PFSK-1 (cell line): ENCODE results near the gene CLDN20.

Source experiments
- FOXP2 ChIP-seq: optimal IDR thresholded peaks from 2 replicates; pipeline ENCODE3; 2011; ENCODE audit warnings: borderline replicate concordance, control low read depth, inconsistent platforms; ENCODE audit not compliant: insufficient read depth; ENCODE audit errors: extremely low read length, extremely low read depth
- POLR2AphosphoS5 ChIP-seq: IDR thresholded peaks from 2 replicates; pipeline ENCODE4 v1.6.1; 2012; ENCODE audit warnings: low read depth, mild to moderate bottlenecking, control low read depth, low read length, moderate library complexity
- SIN3A ChIP-seq: IDR thresholded peaks from 2 replicates; pipeline ENCODE4 v1.6.1; 2012; ENCODE audit warnings: mild to moderate bottlenecking, low read length, moderate library complexity, borderline replicate concordance; ENCODE audit not compliant: insufficient read depth
- TAF1 ChIP-seq: IDR thresholded peaks from 2 replicates; pipeline ENCODE4 v1.6.1; 2012; ENCODE audit warnings: low read length, control low read depth, borderline replicate concordance; ENCODE audit not compliant: insufficient read depth
- TF ChIP-seq, protein P1 (sequence below), 2 experiments: IDR thresholded peaks; 2 replicates each; pipeline versions ENCODE4 v1.6.1 to v1.8.0; 2011 to 2012; ENCODE audit warnings: low read depth in 2 of 2, low read length in 2 of 2, control low read depth in 1 of 2, inconsistent platforms in 1 of 2, mild to moderate bottlenecking in 1 of 2, moderate library complexity in 1 of 2; ENCODE audit not compliant: insufficient read depth in 1 of 2

GRCh38 chr6:155227046-155227445 is 36.8 kb upstream of the CLDN20 start:
- TF ChIP-seq SIN3A (no peak), POLR2AphosphoS5 (no peak), TAF1 (no peak), FOXP2 (no peak)
- TF ChIP-seq, protein P1, sequence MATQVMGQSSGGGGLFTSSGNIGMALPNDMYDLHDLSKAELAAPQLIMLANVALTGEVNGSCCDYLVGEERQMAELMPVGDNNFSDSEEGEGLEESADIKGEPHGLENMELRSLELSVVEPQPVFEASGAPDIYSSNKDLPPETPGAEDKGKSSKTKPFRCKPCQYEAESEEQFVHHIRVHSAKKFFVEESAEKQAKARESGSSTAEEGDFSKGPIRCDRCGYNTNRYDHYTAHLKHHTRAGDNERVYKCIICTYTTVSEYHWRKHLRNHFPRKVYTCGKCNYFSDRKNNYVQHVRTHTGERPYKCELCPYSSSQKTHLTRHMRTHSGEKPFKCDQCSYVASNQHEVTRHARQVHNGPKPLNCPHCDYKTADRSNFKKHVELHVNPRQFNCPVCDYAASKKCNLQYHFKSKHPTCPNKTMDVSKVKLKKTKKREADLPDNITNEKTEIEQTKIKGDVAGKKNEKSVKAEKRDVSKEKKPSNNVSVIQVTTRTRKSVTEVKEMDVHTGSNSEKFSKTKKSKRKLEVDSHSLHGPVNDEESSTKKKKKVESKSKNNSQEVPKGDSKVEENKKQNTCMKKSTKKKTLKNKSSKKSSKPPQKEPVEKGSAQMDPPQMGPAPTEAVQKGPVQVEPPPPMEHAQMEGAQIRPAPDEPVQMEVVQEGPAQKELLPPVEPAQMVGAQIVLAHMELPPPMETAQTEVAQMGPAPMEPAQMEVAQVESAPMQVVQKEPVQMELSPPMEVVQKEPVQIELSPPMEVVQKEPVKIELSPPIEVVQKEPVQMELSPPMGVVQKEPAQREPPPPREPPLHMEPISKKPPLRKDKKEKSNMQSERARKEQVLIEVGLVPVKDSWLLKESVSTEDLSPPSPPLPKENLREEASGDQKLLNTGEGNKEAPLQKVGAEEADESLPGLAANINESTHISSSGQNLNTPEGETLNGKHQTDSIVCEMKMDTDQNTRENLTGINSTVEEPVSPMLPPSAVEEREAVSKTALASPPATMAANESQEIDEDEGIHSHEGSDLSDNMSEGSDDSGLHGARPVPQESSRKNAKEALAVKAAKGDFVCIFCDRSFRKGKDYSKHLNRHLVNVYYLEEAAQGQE (IDR thresholded peaks at IDR 0.05; ENCODE audit: insufficient read depth in 1 of 2, low read depth in 2 of 2, low read length in 2 of 2), result no peak
